ENCODE measurements around the gene SZT2.

- TF ChIP-seq, protein P1, sequence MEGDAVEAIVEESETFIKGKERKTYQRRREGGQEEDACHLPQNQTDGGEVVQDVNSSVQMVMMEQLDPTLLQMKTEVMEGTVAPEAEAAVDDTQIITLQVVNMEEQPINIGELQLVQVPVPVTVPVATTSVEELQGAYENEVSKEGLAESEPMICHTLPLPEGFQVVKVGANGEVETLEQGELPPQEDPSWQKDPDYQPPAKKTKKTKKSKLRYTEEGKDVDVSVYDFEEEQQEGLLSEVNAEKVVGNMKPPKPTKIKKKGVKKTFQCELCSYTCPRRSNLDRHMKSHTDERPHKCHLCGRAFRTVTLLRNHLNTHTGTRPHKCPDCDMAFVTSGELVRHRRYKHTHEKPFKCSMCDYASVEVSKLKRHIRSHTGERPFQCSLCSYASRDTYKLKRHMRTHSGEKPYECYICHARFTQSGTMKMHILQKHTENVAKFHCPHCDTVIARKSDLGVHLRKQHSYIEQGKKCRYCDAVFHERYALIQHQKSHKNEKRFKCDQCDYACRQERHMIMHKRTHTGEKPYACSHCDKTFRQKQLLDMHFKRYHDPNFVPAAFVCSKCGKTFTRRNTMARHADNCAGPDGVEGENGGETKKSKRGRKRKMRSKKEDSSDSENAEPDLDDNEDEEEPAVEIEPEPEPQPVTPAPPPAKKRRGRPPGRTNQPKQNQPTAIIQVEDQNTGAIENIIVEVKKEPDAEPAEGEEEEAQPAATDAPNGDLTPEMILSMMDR (IDR thresholded peaks at IDR 0.05; ENCODE audit: insufficient read depth, low read depth, low read length): no peak
- TF ChIP-seq EZH2 (IDR thresholded peaks at IDR 0.05; ENCODE audit: insufficient read depth, low read length): no peak
Measured at GRCh38 chr1:43366601-43367025, 23.1 kb upstream of the SZT2 start.
